Psoas muscle (tissue), 8 donors: ENCODE measurements around the gene GGA1. TPM values are rescaled to one million over a fixed set of nuclear protein-coding genes. Genes with fewer than 3 reads are reported as not detected.

Source experiments
- ATAC-seq, 4 donors: fragments of 200-7000 bp; cut with Tn5 transposase; one replicate each; pipeline ENCODE4 v1.9.1; 2020; ENCODE audit warnings: moderate library complexity in 3 of 4, mild to moderate bottlenecking in 2 of 4
- DNase-seq, 2 donors: peaks; one replicate each; pipeline ENCODE4 v3.0.0-alpha.2; 2020
- H3K27ac ChIP-seq: fragments of 200-600 bp; one replicate; pipeline ENCODE4 v1.8.0; 2022
- H3K27me3 ChIP-seq, 3 donors: fragments of 200-600 bp in 1 of 3; one replicate each; pipeline versions ENCODE4 v1.6.1 to v1.8.0; 2013 to 2022; ENCODE audit warnings: low read length in 2 of 3, mild to moderate bottlenecking in 2 of 3, moderate library complexity in 1 of 3; ENCODE audit not compliant: insufficient read depth in 3 of 3
- H3K36me3 ChIP-seq, 2 donors: fragments of 200-600 bp in 1 of 2; one replicate each; pipeline versions ENCODE4 v1.6.1 to v1.8.0; 2013 to 2022; ENCODE audit warnings: low read depth in 1 of 2, mild to moderate bottlenecking in 1 of 2, moderate library complexity in 1 of 2; ENCODE audit not compliant: insufficient read depth in 1 of 2
- H3K4me1 ChIP-seq: fragments of 200-600 bp; one replicate; pipeline ENCODE4 v1.8.0; 2022
- H3K4me3 ChIP-seq: fragments of 200-600 bp; one replicate; pipeline ENCODE4 v1.8.0; 2022; ENCODE audit warnings: mild to moderate bottlenecking
- H3K9me3 ChIP-seq: fragments of 200-600 bp; one replicate; pipeline ENCODE4 v1.8.0; 2022
- WGBS, 3 donors: extraction: QIAGEN DNeasy Blood & Tissue Kit; methylation state at CpG; one replicate each; pipeline versions ENCODE4 v1.1.6 to v1.1.7; 2013; 5-methylcytosine and 5-hydroxymethylcytosine counted together
- intact Hi-C, 2 donors: fragments of 100-400 bp; cut with DNase I; formaldehyde crosslinking; loops; one replicate each; pipeline versions ENCODE4 v1.11.0 to v1.14.2; 2022
- polyA plus RNA-seq, 3 donors: library from polyadenylated mRNA; stranded (reverse); fragments of 200-250 nt; gene quantifications; one replicate each; pipeline ENCODE4 v1.2.3, GENCODE V29; 2013
- total RNA-seq, 4 donors: library from RNA; stranded (reverse); fragmentation: NEBNext Ultra II Directional in 2 of 4; extraction: Animal tissue kit (Norgen Biotek cat#: 25700) in 2 of 4; gene quantifications; one replicate each; pipeline versions ENCODE4 v1.2.1 to v1.2.4, GENCODE V29; 2021 to 2023
- TF ChIP-seq, protein P1 (sequence below): fragments of 200-600 bp; IDR thresholded peaks from one replicate; pipeline ENCODE4 v1.8.0; 2022; ENCODE audit warnings: antibody characterized with exemption
- donor health status: healthy with polysubstance abuse.
- donor health status: DM: no; HTN: no; CAD: no; lungs with moderate emphysema.
- donor health status: Bipolar disorder and iron deficiency.
- donor health status: healthy.
- donor health status: DM: yes; HTN: yes; CAD: no.
- donor health status: DM: no; HTN: no; CAD: no.
- donor health status: DM: no; HTN: no; CAD: no.
- donor health status: DM: yes; HTN: yes; CAD: no.

GGA1 gene
- total and polyA plus RNA-seq, 7 donors, result 30.2 to 39.4 (median 33.9) TPM

- Histone ChIP-seq H3K36me3 (peaks cover 0 to 75% of the 10 kb centered on the region in 2 donors), H3K27me3 (no peaks in the 10 kb centered on the region), H3K27ac (no peak overlapping the region), H3K9me3 (no peaks in the 10 kb centered on the region), H3K4me1 (peaks cover 1% of the 10 kb centered on the region), H3K4me3 (no peak overlapping the region)
- DNase-seq (no peak), ATAC-seq (no peak)
- TF ChIP-seq, protein P1, sequence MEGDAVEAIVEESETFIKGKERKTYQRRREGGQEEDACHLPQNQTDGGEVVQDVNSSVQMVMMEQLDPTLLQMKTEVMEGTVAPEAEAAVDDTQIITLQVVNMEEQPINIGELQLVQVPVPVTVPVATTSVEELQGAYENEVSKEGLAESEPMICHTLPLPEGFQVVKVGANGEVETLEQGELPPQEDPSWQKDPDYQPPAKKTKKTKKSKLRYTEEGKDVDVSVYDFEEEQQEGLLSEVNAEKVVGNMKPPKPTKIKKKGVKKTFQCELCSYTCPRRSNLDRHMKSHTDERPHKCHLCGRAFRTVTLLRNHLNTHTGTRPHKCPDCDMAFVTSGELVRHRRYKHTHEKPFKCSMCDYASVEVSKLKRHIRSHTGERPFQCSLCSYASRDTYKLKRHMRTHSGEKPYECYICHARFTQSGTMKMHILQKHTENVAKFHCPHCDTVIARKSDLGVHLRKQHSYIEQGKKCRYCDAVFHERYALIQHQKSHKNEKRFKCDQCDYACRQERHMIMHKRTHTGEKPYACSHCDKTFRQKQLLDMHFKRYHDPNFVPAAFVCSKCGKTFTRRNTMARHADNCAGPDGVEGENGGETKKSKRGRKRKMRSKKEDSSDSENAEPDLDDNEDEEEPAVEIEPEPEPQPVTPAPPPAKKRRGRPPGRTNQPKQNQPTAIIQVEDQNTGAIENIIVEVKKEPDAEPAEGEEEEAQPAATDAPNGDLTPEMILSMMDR, result no peak
- intact Hi-C loops, result no loop called here
- WGBS, 3 donors, result 85 to 91% (median 86%) methylated on average over 27 of the region's 27 CpGs
These were observed 7.8 kb downstream of the GGA1 start for GRCh38 chr22:37616201-37617083.

DNA sequence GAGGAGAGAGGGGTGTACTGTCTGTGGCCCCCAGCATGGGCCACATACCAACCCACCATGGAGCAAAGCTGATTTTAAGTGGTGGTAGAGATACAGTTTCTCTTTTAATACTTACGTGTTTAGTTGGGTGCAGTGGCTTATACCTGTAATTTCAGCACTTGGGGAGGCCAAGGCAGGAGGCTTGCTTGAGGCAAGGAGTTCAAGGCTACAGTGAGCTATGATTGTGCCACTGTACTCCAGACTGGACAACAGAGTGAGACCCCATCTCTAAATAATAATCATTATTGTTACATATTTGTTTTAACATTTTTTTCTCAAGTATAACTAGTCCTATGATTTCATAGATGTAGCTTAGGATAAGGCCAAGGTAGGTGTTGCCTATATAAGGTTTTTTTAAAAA, 8.8 kb downstream of the GGA1 start:
- DNase-seq, result no peak
- H3K9me3 ChIP-seq, result no peaks in the 10 kb centered on the region
- no peak overlapping the region for H3K4me3 ChIP-seq
- no peak overlapping the region for H3K27ac ChIP-seq
- peaks cover 0 to 84% of the 10 kb centered on the region in 2 donors for H3K36me3 ChIP-seq
- 90 to 94% (median 91%) methylated on average over 1 of the region's 1 CpG for WGBS, 3 donors
- no peaks in the 10 kb centered on the region for H3K27me3 ChIP-seq
- intact Hi-C loops, result no loop called here
- TF ChIP-seq, protein P1, result no peak
- H3K4me1 ChIP-seq, result no peaks in the 10 kb centered on the region
- no peak for ATAC-seq

GRCh38 chr22:37618072-37618656, 9.5 kb downstream of the GGA1 start:
- intact Hi-C loops, result no loop called here
- Histone ChIP-seq H3K27ac (no peak overlapping the region), H3K36me3 (peaks cover 0 to 91% of the 10 kb centered on the region in 2 donors), H3K4me3 (no peak overlapping the region), H3K4me1 (no peaks in the 10 kb centered on the region), H3K27me3 (no peaks in the 10 kb centered on the region), H3K9me3 (no peaks in the 10 kb centered on the region)
- ATAC-seq (no peak), DNase-seq (no peak)
- WGBS, 3 donors, result 82 to 88% (median 86%) methylated on average over 14 of the region's 14 CpGs
- TF ChIP-seq, protein P1, result no peak

GRCh38 chr22:37618674-37619073, 10.0 kb downstream of the GGA1 start:
- H3K4me1 ChIP-seq, result no peaks in the 10 kb centered on the region
- H3K4me3 ChIP-seq, result no peak overlapping the region
- H3K9me3 ChIP-seq, result no peaks in the 10 kb centered on the region
- intact Hi-C loops, result no loop called here
- no peak overlapping the region for H3K27ac ChIP-seq
- DNase-seq, result no peak
- ATAC-seq, result no peak
- peaks cover 0 to 95% of the 10 kb centered on the region in 2 donors for H3K36me3 ChIP-seq
- WGBS, 3 donors, result 87 to 93% (median 87%) methylated on average over 6 of the region's 6 CpGs
- TF ChIP-seq, protein P1, result no peak
- no peaks in the 10 kb centered on the region for H3K27me3 ChIP-seq
